ENCODE data around the gene MRPL49. TPM values are rescaled to one million over a fixed set of nuclear protein-coding genes. Genes with fewer than 3 reads are reported as not detected.

MRPL49 gene
- polyA plus RNA-seq, 1 experiment = 68.5 TPM

DNA sequence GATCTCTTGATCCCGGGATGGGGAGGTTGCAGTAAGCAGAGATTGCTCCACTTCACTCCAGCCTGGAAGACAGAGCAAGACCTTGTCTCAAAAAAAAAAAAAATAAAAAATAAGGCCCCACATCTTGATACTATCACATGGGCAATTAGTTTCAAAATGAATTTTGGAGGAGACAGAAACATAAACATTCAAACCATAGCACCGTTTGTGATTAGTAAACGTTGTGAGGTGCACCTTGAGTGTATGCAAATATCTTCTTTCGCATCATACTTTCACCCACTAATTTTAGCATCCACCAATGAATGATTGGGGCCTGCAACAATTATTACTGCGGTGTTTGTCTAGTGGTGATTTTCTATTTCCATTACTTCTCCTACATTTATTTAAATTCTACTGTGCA is 36.9 kb downstream of the MRPL49 start:
- POLR2A ChIA-PET = no interaction called here

DNA sequence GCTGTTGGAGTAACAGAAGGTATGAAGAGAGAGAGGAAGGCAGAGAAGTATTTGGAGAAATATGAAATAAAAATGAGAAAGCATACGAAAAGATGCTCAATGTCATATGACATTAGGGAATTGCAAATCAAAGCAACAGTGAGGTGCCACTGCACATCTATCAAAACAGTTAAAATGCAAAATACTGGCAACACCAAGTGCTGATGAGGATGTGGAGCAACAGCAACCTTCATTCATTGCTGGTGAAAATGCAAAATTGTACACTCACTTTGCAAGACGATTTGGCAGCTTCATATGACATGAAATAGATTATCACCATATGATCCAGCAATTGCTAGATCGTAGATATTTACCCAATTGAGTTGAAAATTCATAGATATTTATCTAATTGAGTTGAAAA is 38.5 kb downstream of the MRPL49 start:
- peaks cover 4% of the 10 kb centered on the region; the same call in 1 of the 2 replicates for H3K27me3 ChIP-seq (ENCODE audit: control insufficient read depth, insufficient read depth, low read length)
- H3K36me3 ChIP-seq (ENCODE audit: control insufficient read depth, insufficient read depth, low read length) = no peaks in the 10 kb centered on the region
- DNase-seq (ENCODE audit: low read depth) = no peak
- TF ChIP-seq, protein P1, sequence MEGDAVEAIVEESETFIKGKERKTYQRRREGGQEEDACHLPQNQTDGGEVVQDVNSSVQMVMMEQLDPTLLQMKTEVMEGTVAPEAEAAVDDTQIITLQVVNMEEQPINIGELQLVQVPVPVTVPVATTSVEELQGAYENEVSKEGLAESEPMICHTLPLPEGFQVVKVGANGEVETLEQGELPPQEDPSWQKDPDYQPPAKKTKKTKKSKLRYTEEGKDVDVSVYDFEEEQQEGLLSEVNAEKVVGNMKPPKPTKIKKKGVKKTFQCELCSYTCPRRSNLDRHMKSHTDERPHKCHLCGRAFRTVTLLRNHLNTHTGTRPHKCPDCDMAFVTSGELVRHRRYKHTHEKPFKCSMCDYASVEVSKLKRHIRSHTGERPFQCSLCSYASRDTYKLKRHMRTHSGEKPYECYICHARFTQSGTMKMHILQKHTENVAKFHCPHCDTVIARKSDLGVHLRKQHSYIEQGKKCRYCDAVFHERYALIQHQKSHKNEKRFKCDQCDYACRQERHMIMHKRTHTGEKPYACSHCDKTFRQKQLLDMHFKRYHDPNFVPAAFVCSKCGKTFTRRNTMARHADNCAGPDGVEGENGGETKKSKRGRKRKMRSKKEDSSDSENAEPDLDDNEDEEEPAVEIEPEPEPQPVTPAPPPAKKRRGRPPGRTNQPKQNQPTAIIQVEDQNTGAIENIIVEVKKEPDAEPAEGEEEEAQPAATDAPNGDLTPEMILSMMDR (IDR thresholded peaks at IDR 0.05; ENCODE audit: insufficient read depth, low read depth, low read length) = no peak
- H3K4me3 ChIP-seq (ENCODE audit: low read depth, low read length) = no peak overlapping the region
- ChIA-PET CTCF (no interaction called here), POLR2A (no interaction called here)

More for the DNA sequence above, 36.9 kb downstream of the MRPL49 start:
- no peak for DNase-seq (ENCODE audit: low read depth)
- TF ChIP-seq, protein P1 (IDR thresholded peaks at IDR 0.05; ENCODE audit: insufficient read depth, low read depth, low read length) = no peak
- H3K4me3 ChIP-seq (ENCODE audit: low read depth, low read length) = no peak overlapping the region
- CTCF ChIA-PET = no interaction called here
- no peaks in the 10 kb centered on the region for H3K36me3 ChIP-seq (ENCODE audit: control insufficient read depth, insufficient read depth, low read length)
- H3K27me3 ChIP-seq (ENCODE audit: control insufficient read depth, insufficient read depth, low read length) = peaks cover 4% of the 10 kb centered on the region; the same call in 1 of the 2 replicates

DNA sequence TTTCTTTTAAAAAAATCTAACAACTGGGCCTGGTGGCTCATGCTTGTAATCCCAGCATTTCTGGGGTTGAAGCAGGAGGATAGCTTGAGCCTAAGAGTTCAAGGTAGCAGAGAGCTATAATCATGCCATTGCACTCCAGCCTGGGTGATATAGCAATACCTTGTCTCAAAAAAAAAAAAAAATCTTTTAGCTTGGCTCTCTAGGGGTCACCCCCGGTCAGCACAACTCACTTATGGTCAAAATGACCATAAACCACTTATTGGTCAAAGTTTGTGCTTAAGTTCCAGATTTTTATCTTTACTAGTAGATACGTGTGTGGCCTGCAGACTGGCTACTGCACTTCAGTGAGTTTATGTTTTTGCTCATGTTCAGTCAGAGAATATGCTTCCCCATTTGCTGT is 41.6 kb downstream of the MRPL49 start:
- TF ChIP-seq, protein P1 (IDR thresholded peaks at IDR 0.05; ENCODE audit: insufficient read depth, low read depth, low read length) = no peak
- Histone ChIP-seq H3K36me3 (ENCODE audit: control insufficient read depth, insufficient read depth, low read length) (no peaks in the 10 kb centered on the region), H3K4me3 (ENCODE audit: low read depth, low read length) (no peak overlapping the region), H3K27me3 (ENCODE audit: control insufficient read depth, insufficient read depth, low read length) (peaks cover 4% of the 10 kb centered on the region; the same call in 1 of the 2 replicates)
- POLR2A ChIA-PET = no interaction called here
- CTCF ChIA-PET = no interaction called here
- DNase-seq (ENCODE audit: low read depth) = no peak

DNA sequence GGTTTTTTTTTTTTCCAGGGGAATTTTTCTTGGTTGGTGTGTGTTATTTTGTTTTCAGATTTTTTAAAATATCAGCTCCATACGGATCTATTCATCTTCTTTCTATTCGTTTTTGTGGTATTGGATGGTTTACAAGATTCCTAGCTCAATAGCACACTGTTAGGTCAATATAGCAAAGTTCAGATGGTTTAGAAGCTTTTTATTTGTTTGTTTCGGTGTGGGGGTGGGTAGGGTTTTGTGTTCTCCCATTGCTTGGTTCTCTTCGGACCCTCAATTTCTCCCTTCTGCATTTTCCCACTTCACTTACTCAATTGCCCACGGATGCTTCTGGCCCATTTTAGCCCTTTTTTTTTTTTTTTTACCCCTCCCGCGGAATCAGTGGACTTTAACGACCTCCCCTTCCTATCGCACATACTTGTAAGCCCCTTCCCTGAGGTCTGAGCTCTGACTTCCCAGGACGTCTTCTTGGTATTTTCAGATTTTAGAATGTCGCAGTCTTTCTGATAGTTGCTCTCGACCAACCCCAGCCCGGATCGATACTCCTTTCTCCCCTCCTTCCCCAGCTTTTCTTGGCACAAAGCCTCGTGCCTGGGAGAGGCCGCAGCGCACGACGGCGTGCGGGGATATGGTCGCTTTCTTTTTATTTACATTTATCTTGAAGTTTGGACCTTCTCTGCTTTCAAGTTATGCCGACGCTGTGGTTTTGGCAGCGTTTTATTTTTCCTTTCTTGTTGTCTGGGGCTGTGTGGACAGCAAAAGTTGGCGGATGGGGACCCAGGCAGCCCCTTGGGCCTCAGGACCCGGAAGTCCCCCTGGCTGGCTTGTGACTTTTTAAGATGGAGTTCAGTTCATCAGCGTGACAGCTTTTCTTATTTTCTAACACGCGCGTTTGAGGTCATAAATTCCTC is 43.5 kb downstream of the MRPL49 start:
- H3K27me3 ChIP-seq (ENCODE audit: control insufficient read depth, insufficient read depth, low read length) = 0 out of 2 replicates have a peak, but pooled peaks cover under 1% of the 10 kb centered on the region
- DNase-seq (ENCODE audit: low read depth) = no peak

DNA sequence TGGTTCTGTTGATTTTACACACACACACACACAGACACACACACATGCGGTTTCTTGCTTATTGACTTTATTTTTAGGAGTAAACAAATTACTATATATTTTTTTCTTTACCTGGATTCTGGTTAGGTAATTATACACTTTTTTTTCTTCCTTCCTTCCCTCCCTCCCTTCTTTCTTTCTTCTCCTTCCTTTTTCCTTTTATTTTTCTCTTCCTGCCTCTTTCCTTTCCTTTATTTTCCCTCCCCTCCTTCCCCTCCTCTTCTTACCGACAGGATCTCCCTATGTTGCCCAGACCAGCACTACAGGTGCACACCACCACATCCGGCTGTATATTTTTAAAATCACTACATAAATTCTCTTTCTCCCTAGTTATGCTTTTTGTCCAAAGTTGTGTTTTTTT is 44.8 kb downstream of the MRPL49 start:
- TF ChIP-seq, protein P1 (IDR thresholded peaks at IDR 0.05; ENCODE audit: insufficient read depth, low read depth, low read length) = no peak

More for the DNA sequence above, 43.5 kb downstream of the MRPL49 start:
- ChIA-PET CTCF (no interaction called here), POLR2A (no interaction called here)
- TF ChIP-seq, protein P1 (IDR thresholded peaks at IDR 0.05; ENCODE audit: insufficient read depth, low read depth, low read length) = no peak
- H3K36me3 ChIP-seq (ENCODE audit: control insufficient read depth, insufficient read depth, low read length) = no peaks in the 10 kb centered on the region
- no peak overlapping the region for H3K4me3 ChIP-seq (ENCODE audit: low read depth, low read length)

More for the DNA sequence above, 44.8 kb downstream of the MRPL49 start:
- H3K27me3 ChIP-seq (ENCODE audit: control insufficient read depth, insufficient read depth, low read length) = no peaks in the 10 kb centered on the region
- no peak for DNase-seq (ENCODE audit: low read depth)
- ChIA-PET CTCF (no interaction called here), POLR2A (no interaction called here)
- H3K4me3 ChIP-seq (ENCODE audit: low read depth, low read length) = no peak overlapping the region
- H3K36me3 ChIP-seq (ENCODE audit: control insufficient read depth, insufficient read depth, low read length) = no peaks in the 10 kb centered on the region
